PC-3 (cell line): ENCODE data around the gene SPRR5. TPM values are rescaled to one million over a fixed set of nuclear protein-coding genes. Genes with fewer than 3 reads are reported as not detected.

Experiments
- ATAC-seq: fragments of 200-7000 bp; cut with Tn5 transposase; 2 replicates; pipeline ENCODE4 v1.9.1; 2020; ENCODE audit warnings: mild to moderate bottlenecking, moderate library complexity
- BruUV-seq: library from RNA; stranded (reverse); fragments of 400-500 nt; replicated peaks from 2 replicates; lab custom pipeline; 2021; lab: Mats Ljungman, UMichigan
- CTCF ChIA-PET: fragments of 300-600 bp; sonication (Branson Sonifier 250); formaldehyde crosslinking; loops from one replicate; lab custom pipeline; 2022; ENCODE audit warnings: antibody characterized with exemption; lab: Charles Lee
- POLR2A ChIA-PET: fragments of 300-600 bp; sonication (Branson Sonifier 250); formaldehyde crosslinking; loops from one replicate; lab custom pipeline; 2022; ENCODE audit warnings: antibody characterized with exemption; ENCODE audit not compliant: unreplicated experiment; lab: Charles Lee
- DNase-seq: peaks from one replicate; pipeline ENCODE4 v3.0.0-alpha.2; 2015
- H2AFZ ChIP-seq: fragments of 300-600 bp; sonication (generic); 2 replicates; pipeline ENCODE4 v1.6.0; 2016; ENCODE audit warnings: antibody characterized with exemption, low read length
- H3F3A ChIP-seq: fragments of 300-600 bp; sonication (generic); one replicate; pipeline ENCODE4 v1.6.0; 2017; ENCODE audit warnings: antibody characterized with exemption, low read length, control low read depth, mild to moderate bottlenecking; ENCODE audit not compliant: unreplicated experiment
- H3K27ac ChIP-seq: fragments of 300-600 bp; sonication (generic); 2 replicates; pipeline ENCODE4 v1.5.1; 2016; ENCODE audit warnings: mild to moderate bottlenecking, low read length
- H3K27me3 ChIP-seq: fragments of 300-600 bp; sonication (generic); 2 replicates; pipeline ENCODE4 v1.6.1; 2016; ENCODE audit warnings: low read length, mixed read lengths
- H3K36me3 ChIP-seq: fragments of 300-600 bp; sonication (generic); 2 replicates; pipeline ENCODE4 v1.6.1; 2016; ENCODE audit warnings: low read depth, mixed run types, low read length, mixed read lengths
- H3K4me1 ChIP-seq: fragments of 300-600 bp; sonication (generic); 2 replicates; pipeline ENCODE4 v1.5.1; 2016; ENCODE audit warnings: low read length; ENCODE audit not compliant: insufficient read depth
- H3K4me2 ChIP-seq: fragments of 300-600 bp; sonication (generic); 2 replicates; pipeline ENCODE4 v1.6.0; 2016; ENCODE audit warnings: low read length
- H3K4me3 ChIP-seq: fragments of 300-600 bp; sonication (generic); 2 replicates; pipeline ENCODE4 v1.5.1; 2016; ENCODE audit warnings: mild to moderate bottlenecking, low read length, mixed read lengths
- H3K79me2 ChIP-seq: fragments of 300-600 bp; sonication (generic); 2 replicates; pipeline ENCODE4 v1.6.1; 2017; ENCODE audit warnings: low read length, mixed read lengths
- H3K9ac ChIP-seq: fragments of 300-600 bp; sonication (generic); 2 replicates; pipeline ENCODE4 v1.6.0; 2016; ENCODE audit warnings: mild to moderate bottlenecking, low read length
- H3K9me2 ChIP-seq: fragments of 300-600 bp; sonication (generic); replicated peaks from 2 replicates; pipeline ENCODE4 v1.6.1; 2016; ENCODE audit warnings: mixed run types, low read length, mixed read lengths
- H3K9me3 ChIP-seq: fragments of 300-600 bp; sonication (generic); 2 replicates; pipeline ENCODE4 v1.6.1; 2016; ENCODE audit warnings: low read length, mixed read lengths
- H4K20me1 ChIP-seq: fragments of 300-600 bp; sonication (generic); 2 replicates; pipeline ENCODE4 v1.6.1; 2016; ENCODE audit warnings: low read length, mixed read lengths
- EZH2 ChIP-seq: fragments of 300-600 bp; sonication (generic); IDR thresholded peaks from one replicate; pipeline ENCODE4 v1.6.1; 2017; ENCODE audit warnings: antibody characterized with exemption, mild to moderate bottlenecking, low read length; ENCODE audit not compliant: unreplicated experiment
- EZH2phosphoT487 ChIP-seq: fragments of 300-600 bp; sonication (generic); IDR thresholded peaks from 2 replicates; pipeline ENCODE4 v1.6.1; 2018; ENCODE audit warnings: mild to moderate bottlenecking, antibody characterized with exemption, low read length, borderline replicate concordance
- intact Hi-C: fragments of 100-400 bp; cut with micrococcal nuclease; formaldehyde crosslinking; loops from 2 replicates; pipeline ENCODE4 v1.9.0; 2023
- total RNA-seq: library from RNA; depleted of rRNA; stranded (reverse); fragments of >200 nt; gene quantifications from 2 replicates; pipeline ENCODE4 v1.2.3, GENCODE V29; 2014
- TF ChIP-seq, protein P1 (sequence below): fragments of 300-600 bp; sonication (generic); conservative IDR thresholded peaks from 2 replicates; pipeline ENCODE4 v1.5.1; 2017; ENCODE audit warnings: antibody characterized with exemption, low read depth, mild to moderate bottlenecking, low read length

Gene SPRR5
- total RNA-seq, 1 experiment from 2014 or later, result not detected

DNA sequence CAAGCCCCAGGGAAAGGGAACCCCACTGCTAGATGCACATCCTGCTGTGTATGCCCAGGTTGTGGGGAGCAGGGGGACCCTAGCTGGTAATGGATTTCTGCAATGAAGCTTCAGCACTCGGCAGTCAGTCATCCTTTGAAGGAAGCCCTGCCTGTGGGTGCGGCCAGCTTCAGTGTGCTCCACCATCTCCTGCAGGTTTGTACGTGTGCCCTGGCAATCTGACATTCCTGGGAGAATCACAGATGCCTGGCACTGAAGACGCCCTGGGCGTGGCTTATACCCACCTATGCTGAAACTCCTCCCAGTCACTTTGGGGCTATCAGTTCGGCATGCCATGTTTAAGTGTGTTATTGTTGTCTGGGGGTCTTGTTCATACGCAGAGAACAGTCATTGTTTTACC, 6.8 kb downstream of the SPRR5 start:
- DNase-seq (no peak), ATAC-seq (no peak)
- no TSS peak for BruUV-seq
- Histone ChIP-seq H3K4me1 (peaks cover 6% of the 10 kb centered on the region), H3K79me2 (no peaks in the 10 kb centered on the region), H3K9me2 (no peaks in the 10 kb centered on the region), H3K4me2 (peak overlapping the region; percentile 38; the same call in 1 of the 2 replicates), H3K4me3 (no peak overlapping the region), H3K27ac (no peak overlapping the region), H4K20me1 (no peaks in the 10 kb centered on the region), H3F3A (no peaks in the 10 kb centered on the region), H3K9ac (no peak overlapping the region), H2AFZ (no peak overlapping the region), H3K36me3 (no peaks in the 10 kb centered on the region), H3K9me3 (no peaks in the 10 kb centered on the region), H3K27me3 (peaks cover 35% of the 10 kb centered on the region)
- ChIA-PET CTCF (no interaction called here), POLR2A (no interaction called here)
- intact Hi-C loops, result no loop called here
- no peak for TF ChIP-seq EZH2phosphoT487
- TF ChIP-seq, protein P1, sequence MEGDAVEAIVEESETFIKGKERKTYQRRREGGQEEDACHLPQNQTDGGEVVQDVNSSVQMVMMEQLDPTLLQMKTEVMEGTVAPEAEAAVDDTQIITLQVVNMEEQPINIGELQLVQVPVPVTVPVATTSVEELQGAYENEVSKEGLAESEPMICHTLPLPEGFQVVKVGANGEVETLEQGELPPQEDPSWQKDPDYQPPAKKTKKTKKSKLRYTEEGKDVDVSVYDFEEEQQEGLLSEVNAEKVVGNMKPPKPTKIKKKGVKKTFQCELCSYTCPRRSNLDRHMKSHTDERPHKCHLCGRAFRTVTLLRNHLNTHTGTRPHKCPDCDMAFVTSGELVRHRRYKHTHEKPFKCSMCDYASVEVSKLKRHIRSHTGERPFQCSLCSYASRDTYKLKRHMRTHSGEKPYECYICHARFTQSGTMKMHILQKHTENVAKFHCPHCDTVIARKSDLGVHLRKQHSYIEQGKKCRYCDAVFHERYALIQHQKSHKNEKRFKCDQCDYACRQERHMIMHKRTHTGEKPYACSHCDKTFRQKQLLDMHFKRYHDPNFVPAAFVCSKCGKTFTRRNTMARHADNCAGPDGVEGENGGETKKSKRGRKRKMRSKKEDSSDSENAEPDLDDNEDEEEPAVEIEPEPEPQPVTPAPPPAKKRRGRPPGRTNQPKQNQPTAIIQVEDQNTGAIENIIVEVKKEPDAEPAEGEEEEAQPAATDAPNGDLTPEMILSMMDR, result no peak

DNA sequence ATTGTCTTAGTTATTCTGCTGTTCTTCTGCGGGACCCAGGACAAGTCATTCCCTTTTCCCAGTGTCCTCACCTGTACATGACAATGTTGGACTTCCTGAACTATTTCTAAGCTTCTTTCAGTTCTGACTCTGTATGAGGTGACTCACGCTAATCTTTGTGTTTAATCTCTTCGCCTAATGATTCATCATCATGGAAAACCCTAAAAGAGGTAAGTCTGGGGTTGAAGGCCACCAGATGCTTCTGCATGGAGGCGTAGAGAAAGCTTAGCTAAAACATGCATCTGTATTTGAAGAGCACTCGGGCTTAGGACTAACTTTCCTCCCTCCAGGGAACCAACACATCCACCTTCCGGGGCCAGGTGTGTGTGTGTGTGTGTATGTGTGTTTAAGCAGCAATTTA, 7.4 kb downstream of the SPRR5 start:
- H3K27me3 ChIP-seq, result peaks cover 37% of the 10 kb centered on the region
- peak; percentile 29; the same call in 1 of the 2 replicates for ATAC-seq
- H3K9me2 ChIP-seq, result no peaks in the 10 kb centered on the region
- H2AFZ ChIP-seq, result no peak overlapping the region
- CTCF ChIA-PET, result no interaction called here
- H3K4me2 ChIP-seq, result peak overlapping the region; percentile 38
- no peaks in the 10 kb centered on the region for H3F3A ChIP-seq
- H4K20me1 ChIP-seq, result no peaks in the 10 kb centered on the region
- POLR2A ChIA-PET, result no interaction called here
- intact Hi-C loops, result no loop called here
- no peak overlapping the region for H3K4me3 ChIP-seq
- no peaks in the 10 kb centered on the region for H3K9me3 ChIP-seq
- TF ChIP-seq EZH2 (no peak), EZH2phosphoT487 (no peak)
- TF ChIP-seq, protein P1, result no peak
- no peak overlapping the region for H3K27ac ChIP-seq
- H3K79me2 ChIP-seq, result no peaks in the 10 kb centered on the region
- peaks cover 6% of the 10 kb centered on the region for H3K4me1 ChIP-seq
- BruUV-seq, result no TSS peak
- peak; percentile 86 for DNase-seq
- no peaks in the 10 kb centered on the region for H3K36me3 ChIP-seq
- no peak overlapping the region for H3K9ac ChIP-seq

DNA sequence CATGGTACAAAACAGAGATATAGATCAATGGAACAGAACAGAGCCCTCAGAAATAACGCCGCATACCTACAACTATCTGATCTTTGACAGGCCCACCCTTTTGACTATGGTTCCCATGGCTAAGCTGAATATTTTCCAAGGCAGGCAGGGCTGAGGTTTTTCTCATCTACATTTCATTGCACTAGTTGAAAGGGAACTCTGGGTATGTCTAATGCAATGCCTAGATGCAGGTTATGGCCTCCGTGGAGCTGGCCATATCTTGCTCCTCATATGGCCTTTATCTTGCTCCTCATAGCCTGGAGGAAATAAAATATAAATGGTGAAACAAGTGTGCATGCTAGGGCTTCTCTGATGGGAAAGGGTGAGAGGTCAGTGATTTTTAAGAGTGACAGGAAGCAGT, 10.6 kb downstream of the SPRR5 start:
- Histone ChIP-seq H3K4me2 (no peak overlapping the region), H3K27ac (no peak overlapping the region), H3K9me3 (no peaks in the 10 kb centered on the region), H3K27me3 (peaks cover 23% of the 10 kb centered on the region), H3K4me3 (no peak overlapping the region), H3K9me2 (no peaks in the 10 kb centered on the region), H4K20me1 (no peaks in the 10 kb centered on the region), H3K4me1 (peaks cover 6% of the 10 kb centered on the region), H3K9ac (no peak overlapping the region), H3K36me3 (no peaks in the 10 kb centered on the region), H2AFZ (no peak overlapping the region), H3F3A (no peaks in the 10 kb centered on the region), H3K79me2 (no peaks in the 10 kb centered on the region)
- no TSS peak for BruUV-seq
- no peak for DNase-seq
- intact Hi-C loops, result no loop called here
- TF ChIP-seq EZH2phosphoT487 (no peak), EZH2 (no peak)
- TF ChIP-seq, protein P1, result no peak
- ChIA-PET CTCF (no interaction called here), POLR2A (no interaction called here)
- ATAC-seq, result no peak
